Body of pancreas (tissue), 4 donors: ENCODE data around the gene CORO6. TPM values are rescaled to one million over a fixed set of nuclear protein-coding genes. Genes with fewer than 3 reads are reported as not detected.

Experiments
- ATAC-seq: fragments of 150-250 bp; one replicate; pipeline ENCODE4 v1.9.1; 2016
- DNase-seq, 4 donors: peaks; one replicate each; pipeline ENCODE4 v3.0.0-alpha.2; 2019
- H3K27ac ChIP-seq, 4 donors: fragments of 200-600 bp; sonication (generic); 1 replicate in 3 of 4; 2 replicates in 1 of 4; pipeline versions ENCODE4 v1.5.1 to v1.6.1; 2016 to 2019; ENCODE audit warnings: mild to moderate bottlenecking in 1 of 4, mixed read lengths in 1 of 4, moderate library complexity in 1 of 4
- H3K27me3 ChIP-seq, 2 donors: fragments of 200-600 bp; sonication (generic); one replicate each; pipeline ENCODE4 v1.6.0; 2016; ENCODE audit warnings: mild to moderate bottlenecking in 1 of 2
- H3K36me3 ChIP-seq, 2 donors: fragments of 200-600 bp; sonication (generic); replicated peaks in 1 of 2; 2 replicates each; pipeline ENCODE4 v1.5.1; 2016; ENCODE audit warnings: low read depth in 2 of 2; ENCODE audit not compliant: insufficient read depth in 1 of 2
- H3K4me1 ChIP-seq: fragments of 200-600 bp; sonication (generic); one replicate; pipeline ENCODE4 v1.6.0; 2016
- H3K4me3 ChIP-seq, 2 donors: fragments of 200-600 bp; sonication (generic); 1 replicate in 1 of 2; 2 replicates in 1 of 2; pipeline ENCODE4 v1.5.1; 2016 to 2019
- H3K9me3 ChIP-seq, 3 donors: fragments of 200-600 bp; sonication (generic); 1 replicate in 2 of 3; 2 replicates in 1 of 3; pipeline ENCODE4 v1.5.1; 2016
- CTCF ChIP-seq, 7 experiments: fragments of 450-650 bp in 4 of 7; fragments of 200-600 bp in 3 of 7; sonication (generic) in 3 of 7; IDR thresholded peaks; one replicate each; pipeline ENCODE4 v1.5.1; 2016 to 2019; ENCODE audit warnings: antibody characterized with exemption in 7 of 7
- POLR2A ChIP-seq, 3 donors: fragments of 450-650 bp; IDR thresholded peaks; one replicate each; pipeline ENCODE4 v1.6.1; 2016; ENCODE audit warnings: antibody characterized with exemption in 3 of 3, mild to moderate bottlenecking in 2 of 3
- WGBS, 2 donors: methylation state at CpG; one replicate each; pipeline ENCODE4 v1.1.5; 2017; 5-methylcytosine and 5-hydroxymethylcytosine counted together
- intact Hi-C: fragments of 100-400 bp; cut with DNase I; formaldehyde crosslinking; loops from one replicate; pipeline ENCODE4 v1.15.1; 2023
- total RNA-seq, 2 donors: library from RNA; depleted of rRNA; stranded (reverse); fragments of >200 nt; gene quantifications; one replicate each; pipeline ENCODE4 v1.1.0, GENCODE V29; 2016

Gene CORO6
- total RNA-seq, 2 donors from 2014 or later, result 2.3 to 5.6 TPM

GRCh38 chr17:29612404-29613280 is 10.1 kb downstream of the CORO6 start:
- ATAC-seq, result peak; percentile 3
- no peak overlapping the region for H3K27ac ChIP-seq

GRCh38 chr17:29612094-29612403 is 10.7 kb downstream of the CORO6 start:
- peaks cover 0 to 18% of the 10 kb centered on the region in 2 donors for H3K27me3 ChIP-seq
- intact Hi-C loops, result no loop called here
- no peaks in the 10 kb centered on the region for H3K9me3 ChIP-seq
- H3K4me3 ChIP-seq, result no peak overlapping the region
- 87 to 96% methylated on average over 10 to 12 of the region's 12 CpGs for WGBS, 2 donors
- DNase-seq (no peak), ATAC-seq (no peak)
- no peaks in the 10 kb centered on the region for H3K36me3 ChIP-seq
- TF ChIP-seq CTCF (IDR thresholded peaks at IDR 0.05) (no peak), POLR2A (IDR thresholded peaks at IDR 0.05) (no peak)
- no peak overlapping the region for H3K27ac ChIP-seq
- H3K4me1 ChIP-seq, result peaks cover 42% of the 10 kb centered on the region

More at GRCh38 chr17:29612404-29613280, 10.1 kb downstream of the CORO6 start:
- Histone ChIP-seq H3K27me3 (peaks cover 0 to 23% of the 10 kb centered on the region in 2 donors), H3K9me3 (no peaks in the 10 kb centered on the region), H3K4me1 (peaks cover 48% of the 10 kb centered on the region), H3K4me3 (no peak overlapping the region), H3K36me3 (no peaks in the 10 kb centered on the region)
- DNase-seq, result peak in 1 of 4 donors; percentile 16
- TF ChIP-seq CTCF (IDR thresholded peaks at IDR 0.05), result no peak
- TF ChIP-seq POLR2A (IDR thresholded peaks at IDR 0.05), result no peak
- intact Hi-C loops, result no loop called here
- 29% methylated on average over 78 of the region's 85 CpGs; no CpG with 5 or more reads in 1 of the 2 donors for WGBS, 2 donors

DNA sequence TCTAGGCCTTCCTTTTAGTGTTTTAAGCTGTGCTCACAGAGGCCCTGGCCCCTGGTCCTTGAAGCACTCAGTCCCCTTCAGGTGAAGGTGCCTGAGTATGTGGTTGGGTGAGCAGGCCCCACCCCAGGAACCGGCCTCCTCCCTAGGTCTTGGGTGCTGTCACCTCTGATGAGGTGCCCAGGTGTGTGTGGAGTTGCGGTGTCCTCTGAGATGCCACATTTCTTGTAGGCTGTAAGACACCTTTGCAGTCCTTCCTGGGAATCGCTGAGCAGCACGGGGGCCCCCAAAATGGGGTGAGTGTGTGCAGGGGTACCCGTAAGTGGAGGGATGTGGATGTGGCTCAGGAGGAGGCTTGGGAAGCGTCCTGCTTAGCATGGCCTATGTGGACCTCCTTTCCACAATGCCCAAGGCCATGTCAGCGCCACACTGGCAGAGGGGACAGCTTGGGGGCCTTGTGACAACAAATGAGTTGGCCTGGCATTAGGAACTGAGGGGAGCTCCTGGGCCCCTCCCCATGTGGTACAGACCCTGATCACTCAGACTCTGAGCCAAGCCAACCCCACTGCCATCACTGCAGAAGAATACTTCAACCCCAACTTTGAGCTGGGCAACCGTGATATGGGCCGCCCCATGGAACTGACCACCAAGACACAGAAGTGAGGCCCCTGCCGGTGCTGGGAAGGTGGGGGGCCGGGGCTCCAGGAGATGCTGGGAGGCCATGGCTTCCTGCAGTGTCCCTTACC is 11.2 kb downstream of the CORO6 start:
- peaks cover 37% of the 10 kb centered on the region for H3K4me1 ChIP-seq
- peaks cover 0 to 12% of the 10 kb centered on the region in 2 donors for H3K27me3 ChIP-seq
- H3K4me3 ChIP-seq, result no peak overlapping the region
- H3K27ac ChIP-seq, result no peak overlapping the region
- intact Hi-C loops, result no loop called here
- no peaks in the 10 kb centered on the region for H3K9me3 ChIP-seq
- TF ChIP-seq POLR2A (IDR thresholded peaks at IDR 0.05) (no peak), CTCF (IDR thresholded peaks at IDR 0.05) (no peak)
- 91 to 100% methylated on average over 1 to 11 of the region's 11 CpGs for WGBS, 2 donors
- DNase-seq (no peak), ATAC-seq (no peak)
- no peaks in the 10 kb centered on the region for H3K36me3 ChIP-seq

- Histone ChIP-seq H3K4me1 (peaks cover 26% of the 10 kb centered on the region), H3K36me3 (no peaks in the 10 kb centered on the region), H3K27me3 (peaks cover 0 to 10% of the 10 kb centered on the region in 2 donors), H3K4me3 (no peak overlapping the region), H3K9me3 (no peaks in the 10 kb centered on the region), H3K27ac (no peak overlapping the region)
- TF ChIP-seq CTCF (IDR thresholded peaks at IDR 0.05), result no peak
- no peak for TF ChIP-seq POLR2A (IDR thresholded peaks at IDR 0.05)
- intact Hi-C loops, result no loop called here
- ATAC-seq, result no peak
- WGBS, 2 donors, result 73 to 82% methylated on average over 3 of the region's 3 CpGs
- DNase-seq, result no peak
Measured at GRCh38 chr17:29610395-29610794, 12.3 kb downstream of the CORO6 start.
